Jurkat, Clone E6-1 (cell line): ENCODE measurements around the gene ADGRB3.
A peak's percentile ranks its signal among the peaks of the same experiment; 100 is the strongest.

Experiments used
- DNase-seq: peaks from one replicate; pipeline ENCODE4 v3.0.0-alpha.2; 2011; ENCODE audit warnings: low read depth, low spot score
- H3K4me3 ChIP-seq: 2 replicates; pipeline ENCODE4 v1.5.1; 2011; ENCODE audit warnings: mild to moderate bottlenecking, low read length, control low read depth, moderate library complexity

ADGRB3 gene

DNA sequence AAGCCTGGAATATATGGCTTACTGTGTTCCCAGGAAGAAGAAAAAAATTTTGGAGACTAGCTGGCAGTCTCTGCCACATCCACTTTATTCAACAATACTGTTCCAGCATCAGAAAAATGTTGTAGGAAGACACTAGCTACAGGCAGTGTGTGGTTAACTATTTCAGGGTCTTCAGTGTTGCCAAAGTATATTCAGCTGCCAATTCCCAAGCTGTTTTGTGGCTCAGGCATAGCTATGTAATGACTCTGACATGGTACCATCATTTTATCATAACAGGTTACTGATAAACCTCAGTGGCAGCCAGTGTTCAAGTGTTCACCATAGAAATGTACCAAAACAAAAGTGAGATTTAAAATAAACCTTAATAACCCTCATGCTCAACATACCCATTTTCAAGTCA is 503.1 kb downstream of the ADGRB3 start:
- DNase-seq, result no peak
- no peak overlapping the region for H3K4me3 ChIP-seq

DNA sequence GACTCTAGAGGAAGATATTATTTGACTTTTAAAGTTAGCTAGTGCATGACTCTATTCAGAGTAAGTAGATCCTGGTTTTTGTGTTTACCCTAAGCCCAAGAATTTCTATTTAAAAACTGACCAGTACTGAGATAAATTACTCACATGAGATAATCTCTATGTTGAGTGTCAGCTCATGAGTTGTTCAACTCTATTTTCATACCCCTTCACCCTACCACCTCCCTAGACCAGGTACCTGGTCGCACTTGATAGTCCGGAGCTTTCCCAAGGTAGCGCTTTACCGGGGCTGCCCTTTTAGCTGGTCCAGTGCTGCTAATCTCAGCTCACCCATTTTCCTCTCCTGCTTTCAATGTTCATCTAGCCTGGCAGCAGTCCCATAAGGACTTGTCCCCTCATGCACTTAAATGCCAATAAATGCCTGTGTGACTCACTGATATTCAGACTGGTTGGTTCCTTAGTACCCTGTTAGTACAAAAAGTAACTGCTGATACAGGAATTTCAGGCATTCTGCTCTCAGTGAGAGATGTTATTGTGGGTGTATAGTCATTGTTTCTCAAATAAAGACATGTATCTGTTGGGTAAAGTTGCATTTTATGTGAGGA is 503.9 kb downstream of the ADGRB3 start:
- DNase-seq, result no peak

DNA sequence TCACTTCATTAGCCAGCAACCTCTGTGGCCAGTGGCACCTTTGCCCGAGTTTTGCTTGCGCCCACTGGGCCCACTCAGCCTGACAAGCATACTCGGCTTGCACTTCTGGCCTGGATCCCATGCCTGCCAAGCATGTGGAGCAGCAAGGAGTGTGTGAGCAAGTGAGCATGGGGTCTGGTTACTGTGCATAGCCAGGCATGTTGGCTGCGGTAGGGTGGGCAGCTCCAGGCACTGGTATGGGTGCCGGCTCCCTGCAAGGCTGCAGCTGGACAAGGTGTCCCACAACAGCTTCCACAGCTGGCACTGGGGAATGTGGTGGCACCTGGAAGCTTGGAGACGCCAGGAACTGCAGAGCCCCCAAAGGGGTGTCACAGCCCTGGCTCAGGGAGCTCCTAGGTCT is 510.0 kb downstream of the ADGRB3 start:
- H3K4me3 ChIP-seq, result no peak overlapping the region
- no peak for DNase-seq

More for the DNA sequence above, 503.9 kb downstream of the ADGRB3 start:
- H3K4me3 ChIP-seq, result no peak overlapping the region

DNA sequence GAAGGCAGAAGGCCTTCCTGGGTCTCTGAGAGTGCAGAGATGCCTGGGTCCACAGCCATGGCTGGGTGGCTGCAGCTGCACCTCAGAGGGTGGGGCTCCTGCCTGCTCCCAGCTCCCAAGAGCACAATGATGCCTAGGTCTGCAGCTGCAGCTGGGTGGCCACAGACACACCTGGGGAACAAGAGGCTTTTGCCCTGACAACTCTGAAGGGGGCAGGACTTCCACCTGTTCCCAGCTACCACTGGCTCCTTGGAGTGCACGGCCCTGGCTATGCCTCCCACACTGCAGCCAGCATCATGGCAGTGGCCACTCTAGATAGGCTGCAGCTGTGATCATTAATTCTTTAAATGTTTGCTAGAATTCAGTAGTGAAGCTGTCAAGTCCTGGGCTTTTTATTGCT is 511.3 kb downstream of the ADGRB3 start:
- no peak overlapping the region for H3K4me3 ChIP-seq
- no peak for DNase-seq

DNA sequence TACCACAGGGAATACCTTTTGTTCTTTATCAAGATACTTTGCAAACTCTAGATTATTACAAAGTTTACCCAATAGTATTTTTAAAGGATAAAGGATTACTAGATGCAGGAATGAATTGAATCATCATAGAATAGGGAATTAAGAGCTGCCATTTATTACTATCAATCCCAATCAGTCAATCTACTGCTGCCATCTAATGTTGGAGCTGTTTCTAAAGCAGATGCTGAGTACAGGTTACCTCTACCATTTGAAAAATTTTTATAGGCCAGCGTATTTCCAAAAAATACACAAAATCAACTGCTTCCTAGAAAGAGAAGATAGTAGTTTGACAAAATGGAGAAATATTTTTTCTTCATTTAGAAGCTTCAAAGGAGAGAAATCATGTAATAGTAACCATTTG is 520.4 kb downstream of the ADGRB3 start:
- no peak for DNase-seq
- H3K4me3 ChIP-seq, result no peak overlapping the region

DNA sequence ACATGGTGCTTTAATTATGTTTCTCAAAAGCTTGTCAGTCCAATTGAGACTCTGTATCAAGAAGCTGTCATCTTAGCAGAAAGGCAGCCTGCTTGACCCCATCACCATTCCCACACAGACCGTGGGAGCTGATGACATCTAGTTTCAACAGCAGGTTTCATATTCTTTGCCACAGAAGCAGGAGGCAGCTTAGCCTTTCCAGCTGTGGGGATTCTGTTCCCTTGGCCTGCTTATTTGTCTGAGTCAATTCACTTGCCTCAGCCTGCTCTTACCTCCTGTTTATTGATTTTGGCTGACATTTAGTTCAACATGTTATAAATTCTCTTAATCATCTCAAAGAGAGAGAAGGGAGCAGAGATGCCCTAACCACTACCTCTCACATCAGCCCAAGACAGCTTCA is 527.7 kb downstream of the ADGRB3 start:
- DNase-seq, result no peak
- H3K4me3 ChIP-seq, result no peak overlapping the region

DNA sequence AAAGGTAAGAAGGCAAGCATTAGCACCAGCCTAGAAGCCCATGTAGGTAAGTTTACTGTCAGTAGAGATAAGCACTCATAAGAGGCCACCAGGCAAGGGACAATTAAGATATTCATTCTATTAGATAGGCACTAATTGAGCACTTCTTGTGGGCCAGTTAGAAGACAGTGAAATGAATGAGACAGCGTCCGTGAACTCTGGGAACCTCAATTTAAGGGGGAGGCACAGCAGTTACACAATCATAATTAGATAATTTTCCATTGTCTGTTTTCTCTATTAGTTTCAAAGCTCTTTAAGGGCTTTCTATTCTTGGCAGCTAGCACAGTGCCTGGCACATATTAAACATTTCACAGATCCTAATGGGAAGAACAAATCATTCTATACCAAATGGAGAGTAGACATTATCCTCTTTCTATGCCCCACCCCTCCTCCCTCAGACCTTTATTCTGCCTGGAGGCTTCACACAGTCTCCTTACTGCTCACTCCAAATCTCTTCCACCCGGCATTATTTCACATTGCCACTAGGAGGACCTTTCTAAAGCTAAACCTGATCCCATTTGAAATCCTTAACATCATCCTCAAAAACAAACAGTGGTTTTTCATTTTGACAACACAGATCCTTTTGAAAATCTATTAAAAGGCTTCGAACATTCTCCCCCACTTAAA is 529.6 kb downstream of the ADGRB3 start:
- H3K4me3 ChIP-seq, result no peak overlapping the region
- peak; percentile 4 for DNase-seq

DNA sequence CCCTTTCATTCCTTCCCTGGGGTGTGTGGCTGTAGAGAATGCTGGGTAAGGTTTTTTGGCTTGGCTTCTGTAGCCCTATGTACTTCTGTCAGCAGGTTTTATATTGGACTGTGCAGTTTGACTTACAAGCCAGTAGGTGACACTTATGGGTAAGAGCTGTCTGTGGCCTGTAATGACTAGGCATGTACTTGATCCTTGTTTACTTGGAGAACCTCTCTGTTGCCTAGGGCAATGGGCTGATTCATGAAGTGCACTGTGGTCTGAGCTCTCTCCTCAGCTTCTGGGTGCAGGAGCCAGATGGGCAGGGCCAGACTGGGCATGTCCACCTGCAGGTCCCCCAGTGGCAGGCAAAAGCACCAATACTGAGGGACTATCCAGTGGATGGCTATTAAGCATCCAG is 544.6 kb downstream of the ADGRB3 start:
- DNase-seq, result peak; percentile 5
- no peak overlapping the region for H3K4me3 ChIP-seq

DNA sequence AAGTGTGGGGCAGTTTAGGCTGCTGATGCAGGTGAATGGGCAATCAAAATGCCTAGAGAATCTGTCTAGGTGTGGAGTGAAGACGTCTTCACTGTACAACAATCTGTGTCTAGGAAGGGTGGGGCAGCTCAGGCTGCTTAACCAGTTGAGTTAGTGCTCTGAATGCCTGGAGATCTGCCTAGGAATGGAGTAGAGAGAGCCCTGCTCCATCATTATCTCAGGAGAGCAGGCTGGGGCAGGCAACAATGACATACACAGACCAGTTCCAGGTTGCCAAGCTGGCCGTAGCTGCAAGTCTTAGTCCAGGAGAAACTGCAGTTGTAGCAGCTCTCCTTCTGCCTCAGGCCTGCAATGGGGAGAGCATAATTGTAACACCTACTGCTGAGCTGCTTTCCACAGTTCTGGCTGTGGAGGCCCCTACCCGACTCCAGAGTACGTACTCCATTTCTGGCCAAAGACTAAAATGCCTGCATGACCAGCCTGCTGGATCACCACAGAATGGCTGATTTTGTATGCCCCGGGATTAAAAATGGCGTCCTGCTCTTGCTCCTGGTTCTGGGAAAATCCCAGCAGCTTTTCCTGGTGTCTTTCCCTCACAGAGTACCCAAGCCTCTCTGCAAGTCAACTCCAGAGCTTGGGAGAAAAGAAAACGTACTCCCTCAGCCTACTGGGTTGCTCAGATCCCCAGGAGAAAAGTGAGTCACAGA is 545.4 kb downstream of the ADGRB3 start:
- no peak for DNase-seq
- H3K4me3 ChIP-seq, result no peak overlapping the region

DNA sequence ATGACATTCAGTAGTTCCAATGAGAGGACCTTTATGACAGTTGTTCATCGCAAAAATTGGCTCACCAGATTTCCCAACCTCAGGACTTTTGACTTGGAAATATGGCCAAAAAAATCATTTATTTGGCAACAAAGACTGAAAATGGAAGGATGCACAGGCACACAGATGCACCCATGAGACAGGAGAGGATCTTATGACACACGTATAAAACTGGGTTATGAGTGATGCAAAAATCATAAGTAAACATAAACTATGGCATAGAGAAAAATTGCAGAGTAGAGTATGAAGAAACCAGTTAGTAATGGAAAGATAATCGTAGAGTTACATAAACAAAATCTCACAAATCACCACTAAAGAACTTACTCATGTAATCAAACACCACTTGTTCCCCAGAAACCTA is 546.9 kb downstream of the ADGRB3 start:
- DNase-seq, result no peak
- no peak overlapping the region for H3K4me3 ChIP-seq

DNA sequence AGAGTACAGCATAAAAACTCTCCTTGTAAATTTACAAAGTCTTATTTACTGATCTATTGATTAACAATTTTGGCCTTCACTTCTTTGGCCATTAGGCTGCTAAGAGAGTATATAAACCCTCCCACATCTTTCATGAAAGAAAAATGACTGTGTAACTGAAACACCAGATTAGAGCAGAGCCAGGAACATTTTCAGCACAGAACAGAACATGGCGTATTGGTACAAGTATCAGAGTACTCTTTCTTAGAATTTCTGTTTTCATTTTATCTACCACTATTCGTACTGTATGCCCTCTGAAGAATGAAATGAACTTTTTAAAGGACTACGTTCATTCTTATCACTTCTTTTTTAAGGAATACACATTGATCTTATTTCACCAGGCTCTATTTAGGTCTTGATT is 550.2 kb downstream of the ADGRB3 start:
- DNase-seq, result no peak
- H3K4me3 ChIP-seq, result no peak overlapping the region

DNA sequence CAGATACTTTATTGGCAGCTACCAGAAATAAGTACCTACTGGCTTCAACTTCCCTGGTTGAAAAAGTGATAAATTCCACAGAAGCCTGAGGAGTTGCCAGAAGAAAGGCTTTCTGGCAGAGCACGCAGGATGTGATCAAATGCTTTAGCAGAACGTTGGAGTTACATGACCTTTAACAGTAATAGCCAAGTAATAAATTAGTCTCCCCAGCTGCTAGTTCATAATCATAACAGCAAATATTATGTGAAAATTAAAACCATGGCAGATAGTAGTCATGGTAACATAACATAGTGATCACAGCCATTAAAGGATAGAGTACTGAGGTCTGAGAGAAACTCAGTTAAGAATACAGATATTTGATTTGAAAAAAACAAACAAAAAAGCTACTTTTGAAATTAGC is 567.7 kb downstream of the ADGRB3 start:
- DNase-seq, result no peak
- H3K4me3 ChIP-seq, result no peak overlapping the region

DNA sequence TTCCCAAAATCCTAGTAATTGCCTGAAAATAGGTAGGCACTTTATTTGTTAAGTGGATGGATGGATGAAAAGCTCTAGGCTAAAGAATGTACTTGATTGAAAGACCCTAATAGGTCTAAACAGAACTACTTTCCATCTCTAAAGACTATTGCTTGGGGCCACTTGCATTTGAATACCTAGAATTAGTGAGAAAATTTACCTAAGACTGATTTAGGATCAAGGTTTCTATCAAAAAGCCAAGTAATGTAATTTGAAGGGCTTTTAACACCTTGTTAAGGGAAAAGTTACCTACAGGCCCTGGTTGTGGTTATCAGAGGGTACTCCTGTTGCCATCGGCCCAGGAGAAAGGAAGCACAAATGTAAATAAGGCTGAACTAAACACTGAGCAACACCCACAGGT is 581.0 kb downstream of the ADGRB3 start:
- DNase-seq, result no peak
- H3K4me3 ChIP-seq, result no peak overlapping the region

DNA sequence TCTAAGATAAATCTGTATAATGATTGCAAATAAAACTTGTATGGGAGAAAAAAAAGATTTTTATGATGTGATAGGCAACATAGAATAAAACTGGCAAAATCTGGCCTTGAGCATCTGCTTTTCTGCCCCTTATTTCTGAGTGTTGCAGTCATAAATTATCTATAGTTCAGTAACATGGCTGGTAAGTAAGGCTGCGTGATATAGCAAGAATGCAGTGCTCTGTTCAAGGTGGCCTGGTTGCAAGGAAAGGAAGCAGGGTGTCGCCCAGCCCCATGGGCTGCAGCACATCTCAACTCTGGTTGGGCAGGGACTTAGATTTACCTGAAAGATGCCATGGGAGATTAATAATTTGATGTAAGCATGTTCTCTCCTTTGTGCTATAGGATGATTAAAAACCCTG is 582.3 kb downstream of the ADGRB3 start:
- H3K4me3 ChIP-seq, result no peak overlapping the region
- DNase-seq, result no peak

DNA sequence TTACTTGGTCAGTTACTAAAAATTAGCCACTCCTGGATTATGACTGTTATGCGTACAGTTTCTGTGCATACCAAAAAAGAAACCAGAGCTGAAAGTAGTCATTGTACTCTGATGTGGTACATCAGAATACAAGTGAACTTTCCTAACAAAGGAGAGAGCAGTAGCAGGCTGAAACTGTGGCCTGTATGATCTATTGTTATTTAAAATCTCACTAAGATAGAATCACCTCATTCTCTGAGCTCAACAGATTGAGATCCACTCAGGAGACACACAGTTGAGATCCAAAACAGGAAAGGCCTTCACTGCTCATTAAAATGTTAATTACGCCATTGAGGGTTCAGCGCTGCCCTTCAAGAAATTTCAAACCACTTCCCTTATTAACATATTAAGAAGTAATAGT is 585.3 kb downstream of the ADGRB3 start:
- no peak overlapping the region for H3K4me3 ChIP-seq
- no peak for DNase-seq

DNA sequence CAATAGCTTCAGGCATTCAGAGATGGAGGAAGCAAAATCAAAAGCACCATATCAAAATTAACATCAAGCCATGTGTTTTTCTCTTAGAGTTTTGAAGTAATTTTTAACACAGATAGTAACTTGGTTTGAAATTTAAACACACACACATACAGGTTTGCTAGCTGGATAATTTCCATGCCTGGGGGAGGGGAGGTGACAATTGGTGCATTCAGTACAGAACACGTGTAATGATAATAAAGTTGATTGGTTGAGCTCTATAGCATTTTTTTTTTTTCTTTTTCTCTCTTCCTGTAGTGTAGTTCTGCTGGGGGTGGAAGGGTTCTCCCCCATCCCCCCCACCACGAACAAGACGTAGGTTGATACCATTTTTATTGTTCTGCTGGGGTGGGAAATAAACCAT is 596.9 kb downstream of the ADGRB3 start:
- H3K4me3 ChIP-seq, result no peak overlapping the region
- DNase-seq, result no peak

DNA sequence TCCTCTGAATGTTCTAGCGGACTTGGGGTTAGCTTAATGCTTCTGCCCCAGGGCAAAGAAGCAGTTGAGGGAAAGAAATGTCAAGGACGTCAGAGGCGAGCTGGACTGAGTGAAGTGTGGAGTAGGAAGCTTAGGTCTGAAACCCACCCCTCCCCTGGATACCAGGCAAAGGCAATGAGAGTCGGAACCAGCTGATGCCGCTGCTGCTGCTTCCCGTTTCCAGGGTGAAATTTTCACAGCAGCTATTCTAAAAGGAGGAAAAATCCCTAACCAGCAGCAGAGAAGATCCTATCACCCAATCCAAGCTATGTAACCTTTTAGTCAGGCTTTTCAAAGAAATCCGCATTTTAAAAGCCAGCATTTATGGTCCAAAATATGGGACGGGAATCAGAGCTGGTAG is 597.4 kb downstream of the ADGRB3 start:
- DNase-seq, result no peak
- H3K4me3 ChIP-seq, result no peak overlapping the region

DNA sequence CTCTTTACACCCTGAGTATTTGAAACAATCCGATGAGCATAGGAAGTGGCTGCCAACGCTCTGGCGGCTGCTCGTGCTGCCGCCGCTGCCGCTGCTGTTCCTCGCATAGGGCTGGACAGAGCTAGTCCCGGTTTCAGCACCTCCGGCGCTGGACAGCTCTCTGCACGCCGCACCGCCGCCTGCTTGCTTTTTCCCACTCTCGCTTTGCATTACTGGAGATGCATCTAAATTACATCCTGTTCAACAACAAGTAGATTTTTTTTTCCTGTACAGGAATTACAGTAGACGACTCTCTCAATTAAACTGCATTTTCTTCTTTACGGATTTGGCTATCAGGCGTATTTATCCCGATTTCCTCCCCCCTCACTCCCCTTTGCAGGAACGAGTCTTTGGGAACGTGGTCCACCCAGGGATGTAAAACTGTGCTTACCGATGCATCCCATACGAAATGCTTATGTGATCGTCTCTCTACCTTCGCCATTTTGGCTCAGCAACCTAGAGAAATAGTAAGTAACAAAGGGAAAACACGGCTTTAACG is 597.9 kb downstream of the ADGRB3 start:
- peak; percentile 61 for DNase-seq
- H3K4me3 ChIP-seq, result no peak overlapping the region

DNA sequence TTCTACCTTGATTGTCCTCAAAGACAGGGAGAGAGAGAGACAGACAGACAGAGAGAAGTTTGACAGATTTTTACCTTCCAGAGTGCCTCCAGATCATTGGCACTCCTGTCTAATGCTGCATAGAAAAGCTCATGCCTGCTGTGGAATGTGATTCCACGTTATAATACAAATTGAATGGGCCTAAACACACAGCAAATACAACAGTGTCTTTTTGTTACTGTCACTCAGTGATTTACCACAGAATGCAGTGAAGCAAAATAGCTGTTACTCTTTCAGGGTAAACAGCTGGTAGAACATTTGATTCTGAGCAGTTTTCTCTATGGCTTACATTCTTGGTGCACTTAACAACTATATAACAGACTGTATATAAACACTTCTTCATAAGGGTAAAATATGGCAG is 603.0 kb downstream of the ADGRB3 start:
- DNase-seq, result no peak
- H3K4me3 ChIP-seq, result no peak overlapping the region

DNA sequence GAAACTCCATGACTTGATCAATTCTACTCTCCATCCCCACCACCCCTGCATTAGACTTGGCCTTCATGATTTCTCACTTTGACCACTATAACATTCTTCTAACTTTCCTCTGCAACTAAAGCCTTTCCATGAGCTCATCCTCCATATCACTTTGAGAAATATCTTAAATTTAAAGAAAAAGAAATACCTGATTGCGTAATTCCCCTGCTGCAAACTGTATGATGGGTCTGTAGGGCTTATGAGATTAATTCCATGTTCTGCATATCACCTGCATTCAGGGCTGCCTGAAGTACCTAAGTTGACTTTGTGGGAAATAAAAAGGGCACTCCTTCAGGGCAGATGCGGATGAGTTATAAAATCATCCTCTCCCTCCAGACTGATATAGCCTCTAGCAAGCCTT is 611.9 kb downstream of the ADGRB3 start:
- no peak for DNase-seq
- no peak overlapping the region for H3K4me3 ChIP-seq
